Activated T-helper 2 cell treated with anti-CD3 and anti-CD28 coated beads, Interferon-gamma antibody, Interleukin-2, Interleukin-4, amounts not matched to agents 10 μg/mL and 5 μg/mL and 100 μg/mL, durations not matched to agents 14 hours and 24 hours and 36 hours (primary cell): ENCODE results near the gene MATR3. TPM values are rescaled to one million over a fixed set of nuclear protein-coding genes. Genes with fewer than 3 reads are reported as not detected.

ENCODE experiments used
- DNase-seq: peaks from one replicate; pipeline ENCODE4 v3.0.0; 2021; ENCODE audit warnings: low spot score
- H3K27ac Mint-ChIP-seq: one replicate; pipeline ENCODE4 v1.8.0; 2021; ENCODE audit warnings: mixed read lengths
- H3K27me3 Mint-ChIP-seq: one replicate; pipeline ENCODE4 v1.8.0; 2021; ENCODE audit warnings: low read depth, mixed read lengths
- H3K36me3 Mint-ChIP-seq: one replicate; pipeline ENCODE4 v1.8.0; 2021; ENCODE audit warnings: low read depth, mixed read lengths
- H3K4me1 Mint-ChIP-seq: one replicate; pipeline ENCODE4 v1.8.0; 2021; ENCODE audit warnings: low read depth, mixed read lengths
- H3K4me3 Mint-ChIP-seq: one replicate; pipeline ENCODE4 v1.8.0; 2021; ENCODE audit warnings: low read depth, mild to moderate bottlenecking, moderate library complexity, mixed read lengths
- H3K9me3 Mint-ChIP-seq: one replicate; pipeline ENCODE4 v1.8.0; 2021; ENCODE audit warnings: mixed read lengths
- intact Hi-C: fragments of 100-400 bp; cut with micrococcal nuclease; formaldehyde crosslinking; loops from one replicate; pipeline ENCODE4 v1.15.1; 2023
- total RNA-seq: library from RNA; stranded (reverse); gene quantifications from 2 replicates; pipeline ENCODE4 v1.2.3, GENCODE V29; 2022

Gene MATR3
- total RNA-seq, 1 donor from 2014 or later, result 259 TPM

- H3K27ac Mint-ChIP-seq, result peak overlapping the region; percentile 97
These were observed 1.0 kb downstream of the MATR3 start for GRCh38 chr5:139294374-139295165.

GRCh38 chr5:139295346-139296057, 2.0 kb downstream of the MATR3 start:
- Mint-ChIP-seq H3K27me3 (no peaks in the 10 kb centered on the region), H3K36me3 (peaks cover 46% of the 10 kb centered on the region), H3K9me3 (no peaks in the 10 kb centered on the region), H3K27ac (peak overlapping the region; percentile 97), H3K4me3 (peak overlapping the region; percentile 91), H3K4me1 (peaks cover 45% of the 10 kb centered on the region)
- intact Hi-C loops, result loop anchor here (2.0 to 10.0 kb wide), 4 partner anchors 13 to 961 kb away; partner anchors contain the start of genes CDC25C, ETF1, FAM53C and UBE2D2
- DNase-seq, result no peak

More at GRCh38 chr5:139294374-139295165, 1.0 kb downstream of the MATR3 start:
- H3K36me3 Mint-ChIP-seq, result peaks cover 48% of the 10 kb centered on the region
- H3K27me3 Mint-ChIP-seq, result no peaks in the 10 kb centered on the region
- no peaks in the 10 kb centered on the region for H3K9me3 Mint-ChIP-seq
- peak overlapping the region; percentile 91 for H3K4me3 Mint-ChIP-seq
- intact Hi-C loops, result loop anchor here (1.0 to 10.0 kb wide), 5 partner anchors 14 to 960 kb away; partner anchors contain the start of genes CDC25C, ETF1, FAM53C and HSPA9
- H3K4me1 Mint-ChIP-seq, result peaks cover 41% of the 10 kb centered on the region
- DNase-seq, result peak; percentile 55

- H3K4me3 Mint-ChIP-seq, result no peak overlapping the region
- H3K27me3 Mint-ChIP-seq, result no peaks in the 10 kb centered on the region
- H3K36me3 Mint-ChIP-seq, result peaks cover 39% of the 10 kb centered on the region
- peaks cover 47% of the 10 kb centered on the region for H3K4me1 Mint-ChIP-seq
- intact Hi-C loops, result loop anchor here (10.0 kb wide), 3 partner anchors 269 to 961 kb away; partner anchors contain the start of genes CDC25C, ETF1, FAM53C and UBE2D2
- no peak for DNase-seq
- no peaks in the 10 kb centered on the region for H3K9me3 Mint-ChIP-seq
- H3K27ac Mint-ChIP-seq, result no peak overlapping the region
These were observed 2.7 kb downstream of the MATR3 start for GRCh38 chr5:139296198-139296597.

GRCh38 chr5:139296862-139297326, 3.4 kb downstream of the MATR3 start:
- Mint-ChIP-seq H3K27ac (no peak overlapping the region), H3K27me3 (no peaks in the 10 kb centered on the region), H3K9me3 (no peaks in the 10 kb centered on the region), H3K36me3 (peaks cover 45% of the 10 kb centered on the region), H3K4me1 (peaks cover 53% of the 10 kb centered on the region), H3K4me3 (peak overlapping the region; percentile 41)
- no peak for DNase-seq
- intact Hi-C loops, result loop anchor here (10.0 kb wide), 3 partner anchors 268 to 962 kb away; partner anchors contain the start of genes CDC25C, ETF1, FAM53C and UBE2D2

- H3K36me3 Mint-ChIP-seq, result peaks cover 47% of the 10 kb centered on the region
These were observed 4.0 kb downstream of the MATR3 start for GRCh38 chr5:139297439-139298133.

GRCh38 chr5:139298242-139298641, 4.7 kb downstream of the MATR3 start:
- intact Hi-C loops, result loop anchor here (10.0 kb wide), 3 partner anchors 267 to 963 kb away; partner anchors contain the start of genes CDC25C, ETF1, FAM53C and UBE2D2
- peak overlapping the region; percentile 9 for H3K4me3 Mint-ChIP-seq

More at GRCh38 chr5:139297439-139298133, 4.0 kb downstream of the MATR3 start:
- Mint-ChIP-seq H3K27me3 (no peaks in the 10 kb centered on the region), H3K9me3 (no peaks in the 10 kb centered on the region), H3K4me1 (peaks cover 56% of the 10 kb centered on the region), H3K4me3 (peak overlapping the region; percentile 7), H3K27ac (peak overlapping the region; percentile 18)
- intact Hi-C loops, result loop anchor here (10.0 kb wide), 3 partner anchors 267 to 963 kb away; partner anchors contain the start of genes CDC25C, ETF1, FAM53C and UBE2D2
- DNase-seq, result no peak

GRCh38 chr5:139299486-139299885, 5.9 kb downstream of the MATR3 start:
- no peaks in the 10 kb centered on the region for H3K27me3 Mint-ChIP-seq
- peaks cover 44% of the 10 kb centered on the region for H3K36me3 Mint-ChIP-seq
- H3K9me3 Mint-ChIP-seq, result no peaks in the 10 kb centered on the region
- intact Hi-C loops, result loop anchor here (10.0 kb wide), 3 partner anchors 265 to 965 kb away; partner anchors contain the start of genes CDC25C, ETF1, FAM53C and UBE2D2
- DNase-seq, result no peak
- no peak overlapping the region for H3K4me3 Mint-ChIP-seq
- peaks cover 62% of the 10 kb centered on the region for H3K4me1 Mint-ChIP-seq
- H3K27ac Mint-ChIP-seq, result peak overlapping the region; percentile 13

More at GRCh38 chr5:139298242-139298641, 4.7 kb downstream of the MATR3 start:
- no peaks in the 10 kb centered on the region for H3K9me3 Mint-ChIP-seq
- no peaks in the 10 kb centered on the region for H3K27me3 Mint-ChIP-seq
- peak overlapping the region; percentile 58 for H3K27ac Mint-ChIP-seq
- peaks cover 47% of the 10 kb centered on the region for H3K36me3 Mint-ChIP-seq
- DNase-seq, result no peak
- peaks cover 56% of the 10 kb centered on the region for H3K4me1 Mint-ChIP-seq

GRCh38 chr5:139301808-139302499, 8.4 kb downstream of the MATR3 start:
- no peaks in the 10 kb centered on the region for H3K9me3 Mint-ChIP-seq
- H3K27me3 Mint-ChIP-seq, result no peaks in the 10 kb centered on the region
- intact Hi-C loops, result no loop called here

GRCh38 chr5:139304391-139305324, 11.1 kb downstream of the MATR3 start:
- peak overlapping the region; percentile 30 for H3K27ac Mint-ChIP-seq
- peaks cover 61% of the 10 kb centered on the region for H3K4me1 Mint-ChIP-seq
- H3K9me3 Mint-ChIP-seq, result no peaks in the 10 kb centered on the region
- no peaks in the 10 kb centered on the region for H3K27me3 Mint-ChIP-seq
- no peak overlapping the region for H3K4me3 Mint-ChIP-seq
- no peak for DNase-seq
- intact Hi-C loops, result no loop called here
- peaks cover 29% of the 10 kb centered on the region for H3K36me3 Mint-ChIP-seq

More at GRCh38 chr5:139301808-139302499, 8.4 kb downstream of the MATR3 start:
- no peak for DNase-seq
- H3K4me1 Mint-ChIP-seq, result peaks cover 63% of the 10 kb centered on the region
- peak overlapping the region; percentile 47 for H3K27ac Mint-ChIP-seq
- no peak overlapping the region for H3K4me3 Mint-ChIP-seq
- peaks cover 29% of the 10 kb centered on the region for H3K36me3 Mint-ChIP-seq

- peaks cover 67% of the 10 kb centered on the region for H3K4me1 Mint-ChIP-seq
- DNase-seq, result no peak
These were observed 12.7 kb downstream of the MATR3 start for GRCh38 chr5:139306197-139306596.

More at GRCh38 chr5:139306197-139306596, 12.7 kb downstream of the MATR3 start:
- peaks cover 33% of the 10 kb centered on the region for H3K36me3 Mint-ChIP-seq
- H3K4me3 Mint-ChIP-seq, result no peak overlapping the region
- H3K9me3 Mint-ChIP-seq, result no peaks in the 10 kb centered on the region
- H3K27me3 Mint-ChIP-seq, result no peaks in the 10 kb centered on the region
- peak overlapping the region; percentile 81 for H3K27ac Mint-ChIP-seq
- intact Hi-C loops, result no loop called here
